Endometrium (tissue), 2 donors: Measurements from ENCODE around the gene HERC3.
A peak's percentile ranks its signal among the peaks of the same experiment; 100 is the strongest.

ENCODE experiments used
- FAIRE-seq: peaks from 2 replicates; lab custom pipeline; 2012; peaks lifted over from hg19 to GRCh38; lab: Jason Lieb, UNC
- donor health status: control.
- donor health status: control.

Gene HERC3

DNA sequence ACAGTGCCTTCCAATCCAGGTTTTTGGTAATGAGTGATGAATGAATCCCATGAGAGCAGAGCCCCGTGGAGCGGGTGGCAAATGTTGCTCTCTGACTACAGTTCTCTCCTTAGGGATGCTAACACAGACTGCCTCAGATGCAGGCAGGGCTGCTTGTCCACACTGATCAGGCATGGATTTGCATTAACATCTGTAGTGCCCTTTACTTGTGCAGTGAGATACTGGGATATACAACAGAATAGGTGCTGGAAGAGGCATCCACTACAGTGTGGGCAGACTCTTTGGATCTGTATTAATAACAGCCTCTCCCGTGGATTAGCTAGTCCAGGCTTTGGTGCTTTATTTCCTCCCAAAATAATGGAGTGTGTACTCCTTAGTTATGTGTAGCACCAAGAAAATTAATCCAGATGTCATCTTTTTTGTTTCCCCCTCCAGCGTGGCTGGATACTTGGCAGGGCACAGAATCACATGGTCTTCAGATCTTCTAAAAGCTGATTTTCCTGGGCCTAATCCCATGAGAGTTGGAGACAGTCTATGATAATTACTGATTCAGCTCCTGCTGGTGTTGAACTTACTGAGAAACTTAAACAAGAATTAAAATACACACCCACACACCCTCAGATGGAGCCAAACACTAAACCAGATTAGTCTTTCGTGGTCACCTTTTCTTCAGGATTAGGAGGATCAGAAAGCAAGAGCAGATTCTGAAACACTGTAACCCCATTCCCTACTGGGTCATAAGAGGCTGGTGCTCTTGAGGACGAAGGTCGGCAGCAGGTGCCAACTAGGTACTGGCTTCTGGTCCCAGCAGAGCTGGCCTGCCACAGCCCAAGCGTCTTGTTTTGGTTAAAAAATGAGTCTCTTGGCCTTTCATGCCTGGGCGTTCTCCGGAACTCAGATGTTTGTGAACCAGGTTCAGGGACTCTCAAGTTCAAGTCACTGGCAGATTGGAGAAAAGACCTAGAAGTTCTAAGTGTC lies 128.5 kb downstream of the HERC3 start:
- FAIRE-seq = peak; percentile 48

DNA sequence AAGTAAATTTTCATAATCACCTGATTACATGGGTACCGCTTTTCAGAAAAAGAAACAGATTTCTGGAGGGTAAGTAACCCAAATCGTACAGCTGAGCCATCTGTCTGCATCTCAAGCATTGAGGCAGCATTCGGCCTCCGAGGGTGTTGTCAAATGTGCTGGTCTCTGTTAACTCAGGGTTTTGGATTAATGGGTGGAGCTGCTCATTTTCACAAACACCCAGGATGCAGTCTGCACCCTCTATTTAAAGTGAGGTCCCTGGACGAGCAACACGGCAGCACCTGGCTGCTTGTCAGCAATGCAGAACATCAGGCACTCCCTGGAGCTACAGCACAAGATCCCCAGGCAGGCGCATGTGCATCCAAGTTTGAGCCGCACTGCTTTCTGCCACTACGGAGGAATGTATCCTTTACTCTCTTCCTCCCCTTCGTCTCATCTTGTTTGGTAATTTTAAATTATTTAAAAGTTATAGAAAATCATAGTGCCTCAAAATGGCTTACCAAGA lies 130.0 kb downstream of the HERC3 start:
- no peak for FAIRE-seq

DNA sequence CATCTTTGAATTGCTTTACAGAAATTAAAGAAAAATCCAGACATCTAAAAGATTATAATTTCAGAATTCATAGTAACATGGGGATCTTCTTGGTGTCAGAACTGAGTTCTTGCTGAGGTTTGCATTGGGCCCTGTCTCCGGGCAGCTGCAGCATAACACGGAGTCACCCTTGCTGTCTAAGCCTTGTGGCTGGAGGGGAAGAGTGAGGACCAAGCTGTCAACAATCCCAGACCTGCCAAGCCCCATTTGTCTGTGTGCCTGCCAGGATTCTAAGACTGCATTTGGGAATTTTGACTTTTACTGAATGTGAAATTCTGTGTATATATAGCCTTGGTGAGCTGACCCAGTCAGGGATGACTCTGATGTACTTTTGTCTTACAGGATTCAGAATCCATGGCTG lies 130.5 kb downstream of the HERC3 start:
- FAIRE-seq = no peak

DNA sequence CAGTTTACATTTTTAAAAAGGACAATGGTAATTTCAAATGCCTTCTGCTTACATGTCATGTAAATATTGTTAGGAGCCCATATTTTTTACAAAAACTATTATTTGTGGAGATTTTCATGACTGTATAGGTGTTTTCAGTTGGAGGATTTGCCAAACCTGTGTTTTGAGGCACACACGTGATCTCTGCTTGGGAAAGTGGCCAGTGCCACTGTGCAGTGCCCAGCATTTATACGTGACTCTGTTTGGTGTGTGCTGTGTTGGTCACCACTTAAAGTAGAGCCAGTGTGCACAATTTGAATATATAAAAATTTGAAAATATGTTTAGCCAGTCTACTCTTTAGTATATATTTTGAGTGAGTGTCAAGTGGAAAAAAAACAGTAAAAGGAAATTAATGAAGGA lies 132.1 kb downstream of the HERC3 start:
- FAIRE-seq = no peak

DNA sequence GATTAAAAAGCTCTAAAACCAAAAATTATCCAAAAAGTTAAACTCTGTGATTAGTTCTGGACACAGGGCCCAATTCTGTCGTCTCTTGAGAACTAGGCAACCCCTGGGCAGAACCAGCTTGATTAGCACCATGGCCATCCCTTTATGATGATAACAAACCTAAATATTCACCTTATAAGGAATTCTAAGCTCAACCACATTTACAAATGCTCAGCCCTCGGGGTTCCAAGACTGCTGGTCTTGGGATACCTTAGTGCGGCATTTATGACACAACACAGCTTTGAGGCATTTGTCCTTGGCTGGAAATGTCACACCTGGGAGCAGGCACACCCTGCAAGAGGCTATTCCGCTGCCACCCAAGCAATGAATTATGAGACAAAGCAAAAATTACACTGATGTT lies 132.9 kb downstream of the HERC3 start:
- no peak for FAIRE-seq

DNA sequence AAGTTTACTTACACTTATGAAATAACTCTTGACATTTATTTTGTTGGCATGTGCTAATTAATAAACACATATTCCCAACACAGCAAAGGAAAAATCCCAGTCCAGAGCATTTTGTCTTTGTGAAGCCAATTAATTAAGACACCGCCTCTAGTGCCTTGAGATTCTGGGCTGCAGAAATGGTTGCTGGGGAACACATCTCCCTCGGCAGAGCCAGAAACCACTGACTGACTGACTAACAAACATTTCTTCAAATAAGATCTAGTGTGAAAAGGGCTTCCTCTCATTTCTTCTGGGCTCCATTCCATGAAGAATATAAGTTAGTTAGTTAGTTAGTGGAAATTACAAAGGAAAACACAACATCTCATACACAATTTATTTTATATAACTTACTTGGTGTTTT lies 133.7 kb downstream of the HERC3 start:
- FAIRE-seq = no peak

DNA sequence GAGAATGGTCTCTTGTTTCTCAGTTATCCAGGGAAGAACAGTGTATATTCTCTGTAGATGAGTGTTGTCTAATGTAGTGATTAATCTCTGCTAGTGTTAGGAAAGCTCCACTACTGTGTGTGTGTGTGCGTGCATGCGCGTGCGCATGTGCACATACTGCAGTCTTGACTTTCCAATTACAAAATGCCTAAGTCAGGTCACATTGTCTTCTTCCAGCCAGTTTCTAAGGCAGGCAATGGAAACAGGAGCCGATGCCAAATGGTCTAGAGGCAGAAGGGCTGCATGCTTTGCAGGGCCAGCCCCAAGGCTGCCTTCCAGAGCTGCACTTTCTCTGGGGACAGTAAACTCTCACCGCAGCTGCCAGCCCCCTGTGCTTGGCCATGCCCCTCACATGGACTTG lies 135.9 kb downstream of the HERC3 start:
- no peak for FAIRE-seq

DNA sequence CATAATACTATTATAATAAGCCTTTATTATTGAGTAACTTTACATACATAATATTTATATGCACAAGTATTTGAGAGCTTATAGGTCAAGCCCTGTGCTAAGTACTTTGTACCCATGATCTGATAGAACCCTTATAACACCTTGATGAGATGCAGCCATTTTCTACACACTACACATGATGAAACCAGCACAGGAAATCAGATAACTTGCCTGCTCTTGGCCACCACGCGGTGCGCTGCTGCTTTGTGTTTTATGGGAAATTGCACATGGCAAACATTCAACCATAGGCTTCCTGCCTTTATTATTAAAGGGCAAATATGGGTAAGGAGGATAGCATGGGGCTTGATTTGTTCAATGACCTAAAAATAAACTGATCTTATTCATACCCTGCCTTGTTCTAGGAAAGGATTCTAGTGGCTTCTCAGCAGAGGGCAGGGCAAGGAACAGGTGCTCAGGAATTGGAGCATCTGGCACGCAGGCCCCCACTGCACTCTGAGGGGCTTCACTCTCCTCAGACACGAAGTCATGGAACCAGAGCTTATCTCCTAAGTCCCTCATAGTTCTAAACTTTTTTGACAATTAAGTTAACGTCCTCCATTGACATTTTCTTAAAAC lies 137.0 kb downstream of the HERC3 start:
- no peak for FAIRE-seq

DNA sequence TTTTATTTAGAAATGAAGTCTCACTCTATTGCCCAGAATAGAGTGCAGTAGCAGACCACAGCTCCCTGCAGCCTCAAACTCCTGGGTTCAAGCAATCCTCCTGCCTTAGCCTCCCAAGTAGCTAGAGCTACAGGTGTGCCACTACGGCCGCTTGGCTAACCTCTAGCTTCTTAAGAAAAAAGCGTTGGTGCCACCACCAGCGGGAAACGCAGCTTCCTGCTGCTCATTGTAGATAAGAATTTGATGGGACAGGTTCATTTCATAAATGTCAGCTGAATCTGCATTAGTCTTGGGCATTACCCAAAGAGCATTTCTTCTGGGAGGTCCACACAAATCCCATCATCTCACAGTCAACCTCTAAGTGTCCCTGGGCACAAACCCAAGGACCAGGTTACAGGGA lies 138.5 kb downstream of the HERC3 start:
- FAIRE-seq = no peak

DNA sequence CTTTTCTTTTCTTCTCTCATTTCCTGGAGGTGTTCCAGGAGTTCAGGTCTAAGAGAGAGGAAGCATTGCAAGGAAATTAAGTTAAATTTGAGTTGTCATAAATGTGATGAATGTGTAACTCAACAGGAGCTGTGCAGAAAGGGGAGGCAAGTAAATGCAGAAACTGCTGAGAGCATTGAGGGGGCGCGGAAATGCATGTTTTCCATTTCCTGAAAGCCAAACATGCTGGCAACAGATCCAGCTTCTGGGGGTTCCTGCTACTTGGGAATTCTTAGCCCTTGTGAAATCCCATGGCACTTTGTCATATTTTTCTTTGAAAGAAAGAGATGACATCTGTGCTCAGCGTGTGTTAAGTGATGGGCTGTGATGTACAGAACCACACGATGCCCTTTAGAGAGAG lies 139.1 kb downstream of the HERC3 start:
- FAIRE-seq = no peak

DNA sequence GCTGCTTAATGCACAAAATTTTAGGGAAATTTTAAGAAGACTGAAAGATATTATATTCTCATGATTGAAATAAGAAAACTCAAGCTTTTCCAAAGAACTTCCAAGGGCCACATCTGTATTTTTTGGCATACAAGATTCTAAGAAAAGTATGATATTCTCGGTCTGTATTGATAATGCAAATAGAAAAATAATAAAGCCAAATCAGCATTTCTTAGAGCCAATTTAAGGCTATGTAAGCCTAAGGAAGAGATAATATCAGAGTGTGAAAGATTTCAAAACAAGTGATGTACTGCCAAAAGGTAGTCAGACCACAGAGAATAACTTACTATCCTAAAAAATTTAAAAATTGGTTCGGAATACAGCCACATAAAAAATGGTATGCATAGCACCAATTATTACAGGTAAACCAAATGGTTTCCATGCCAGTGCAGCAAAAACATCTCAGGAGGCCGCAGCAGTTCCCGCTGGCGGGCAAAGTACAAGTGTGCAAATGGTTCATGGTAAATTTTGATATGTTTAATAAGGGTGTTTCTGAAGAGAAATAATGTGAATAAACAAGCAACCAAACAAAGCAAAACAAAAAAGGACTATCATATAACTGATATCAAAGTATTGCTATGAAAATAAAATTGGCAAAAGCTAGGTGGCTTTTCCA lies 140.6 kb downstream of the HERC3 start:
- no peak for FAIRE-seq

DNA sequence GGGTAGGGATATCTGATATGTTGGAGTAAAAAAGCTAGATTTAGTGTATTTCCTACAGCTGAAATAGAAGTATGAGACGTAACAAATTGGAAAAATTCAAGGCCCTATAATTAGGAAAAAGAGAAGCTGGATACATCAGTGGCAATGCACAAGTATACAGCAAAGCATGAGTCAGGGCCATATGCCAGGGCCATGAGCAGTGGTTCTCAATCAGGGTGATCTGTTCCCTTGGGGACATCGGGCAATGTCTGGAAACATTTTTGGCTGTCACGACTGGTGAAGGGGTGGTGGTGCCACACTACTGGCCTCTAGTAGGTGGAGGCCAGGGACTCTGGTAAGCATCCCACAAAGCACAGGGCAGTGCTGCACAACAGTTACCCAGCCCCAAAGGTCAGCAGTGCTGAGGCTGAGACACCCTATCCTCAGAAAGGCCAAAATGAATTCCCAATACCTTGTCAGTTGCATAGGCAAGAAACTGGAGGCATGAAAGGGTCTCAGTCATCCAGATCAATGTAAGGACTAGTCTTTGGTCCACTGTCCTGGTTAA lies 142.2 kb downstream of the HERC3 start:
- FAIRE-seq = no peak

DNA sequence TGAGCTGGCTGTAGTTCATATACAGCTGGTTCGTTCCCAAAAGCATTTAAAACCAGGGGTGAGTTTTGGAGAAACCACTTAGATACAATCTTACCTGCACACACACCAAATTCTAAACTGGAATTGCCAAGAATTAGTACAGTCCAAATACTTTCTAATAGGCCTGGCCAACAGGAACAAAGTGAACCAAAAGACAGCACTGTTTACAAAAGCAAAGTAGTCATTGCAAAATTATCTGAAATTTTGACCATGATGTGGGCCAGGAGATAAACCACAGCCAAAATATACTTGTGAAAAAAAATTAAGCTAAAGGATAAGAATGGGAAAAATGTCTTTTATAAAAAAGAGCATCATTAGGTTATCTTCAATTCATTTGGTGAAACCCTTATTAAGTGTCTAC lies 143.3 kb downstream of the HERC3 start:
- no peak for FAIRE-seq

DNA sequence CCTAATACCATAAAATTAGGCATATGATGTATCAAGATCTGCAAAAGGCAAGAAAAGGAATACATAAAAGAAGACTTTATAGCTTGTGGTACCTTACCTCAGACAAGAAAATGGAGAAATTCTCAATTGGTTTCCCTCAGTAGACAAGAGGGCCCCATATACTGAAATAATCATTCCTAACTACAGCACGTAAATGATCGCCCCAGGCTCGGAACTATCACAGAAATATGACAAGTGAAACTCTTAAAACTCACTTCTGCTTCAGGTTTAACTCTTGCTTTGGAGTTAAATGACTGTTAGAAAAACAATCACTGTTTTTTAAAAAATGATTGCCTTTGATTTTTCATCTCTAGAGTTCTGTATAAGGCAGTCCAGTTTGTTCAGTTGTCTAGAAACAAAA lies 144.0 kb downstream of the HERC3 start:
- no peak for FAIRE-seq

DNA sequence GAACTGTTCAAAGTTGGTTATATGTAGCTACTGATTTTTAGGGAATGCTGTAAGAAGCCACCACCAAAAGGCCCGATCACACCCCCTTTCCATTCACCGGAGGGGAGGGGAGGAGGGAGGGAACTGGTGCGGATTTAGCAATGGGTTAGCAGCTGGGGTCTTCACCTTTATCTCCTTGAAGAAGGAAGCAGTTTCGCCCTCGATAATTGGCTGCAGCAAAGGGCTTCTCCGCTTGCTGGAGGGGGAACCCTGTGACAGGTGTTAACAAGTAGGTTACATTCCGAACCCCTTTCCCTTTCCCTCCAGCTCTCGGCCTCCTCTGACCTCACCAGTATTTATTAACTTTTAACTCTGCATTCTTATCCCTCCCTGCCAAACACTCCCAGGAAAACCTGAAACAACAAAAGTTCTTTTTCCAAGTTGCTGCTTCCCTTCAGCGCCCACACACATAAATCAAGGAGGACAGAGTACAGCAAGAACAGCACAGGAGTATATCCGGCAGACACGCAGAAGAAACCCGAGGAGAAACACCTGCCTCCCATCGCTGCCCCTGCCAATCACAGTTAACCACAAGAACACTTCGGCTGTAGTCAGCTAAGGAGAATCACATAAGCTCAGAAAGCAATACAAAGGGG lies 145.1 kb downstream of the HERC3 start:
- FAIRE-seq = no peak

DNA sequence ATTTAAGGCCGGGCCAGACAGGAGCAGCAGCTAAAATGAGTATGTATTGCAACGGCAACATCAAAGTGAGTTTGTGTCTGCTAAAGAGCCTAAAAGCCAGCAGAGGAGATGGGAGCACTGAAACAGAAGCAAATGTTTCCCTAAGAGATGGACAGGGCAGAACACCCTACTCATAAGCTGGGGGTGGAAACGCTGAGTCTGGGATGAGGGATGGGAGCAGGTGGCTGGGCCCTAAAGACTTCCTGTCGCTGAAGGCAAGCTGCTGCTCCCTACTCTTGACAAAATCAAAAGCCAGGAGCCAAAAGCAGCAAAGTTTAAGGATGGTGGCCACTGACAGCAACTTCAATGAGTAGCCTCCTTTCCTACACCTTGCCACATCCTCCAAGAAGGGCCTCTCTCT lies 145.9 kb downstream of the HERC3 start:
- no peak for FAIRE-seq

DNA sequence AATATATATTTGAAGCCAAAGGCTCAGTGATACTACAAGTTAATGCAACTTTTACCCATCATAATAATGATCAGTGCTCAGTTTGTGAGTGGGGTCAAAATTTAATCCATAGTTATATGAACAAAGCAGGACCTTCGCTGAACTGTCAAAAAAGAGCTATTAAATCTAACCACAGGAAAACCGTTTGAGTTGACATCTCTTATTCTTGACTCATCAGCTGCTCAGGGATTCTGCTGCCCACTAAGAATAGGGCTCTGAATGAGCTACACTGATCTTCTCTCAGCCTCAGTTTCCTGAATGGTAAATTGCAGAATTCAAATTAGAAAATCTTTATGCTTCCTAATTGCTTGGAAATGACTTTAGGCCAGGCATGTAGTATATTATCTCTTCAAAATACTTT lies 150.3 kb downstream of the HERC3 start:
- FAIRE-seq = no peak

DNA sequence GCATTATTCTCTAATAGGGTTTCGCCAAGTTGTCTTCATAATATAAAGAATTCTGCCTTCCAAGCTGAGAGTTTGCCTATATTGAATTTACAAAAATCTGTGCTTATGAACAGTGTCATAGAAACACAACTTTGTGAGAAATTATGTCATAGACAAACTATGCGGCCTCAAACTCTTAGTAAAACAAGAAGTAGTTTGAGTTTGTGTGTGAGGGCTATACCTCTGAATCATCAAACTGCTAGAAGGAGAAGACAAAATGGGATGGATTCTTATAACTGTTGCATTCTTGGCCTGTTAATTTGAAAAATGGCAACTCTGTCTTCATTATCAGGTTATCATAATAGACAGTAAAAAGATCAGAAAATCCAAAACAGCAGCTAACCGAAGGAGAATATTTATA lies 151.4 kb downstream of the HERC3 start:
- no peak for FAIRE-seq

DNA sequence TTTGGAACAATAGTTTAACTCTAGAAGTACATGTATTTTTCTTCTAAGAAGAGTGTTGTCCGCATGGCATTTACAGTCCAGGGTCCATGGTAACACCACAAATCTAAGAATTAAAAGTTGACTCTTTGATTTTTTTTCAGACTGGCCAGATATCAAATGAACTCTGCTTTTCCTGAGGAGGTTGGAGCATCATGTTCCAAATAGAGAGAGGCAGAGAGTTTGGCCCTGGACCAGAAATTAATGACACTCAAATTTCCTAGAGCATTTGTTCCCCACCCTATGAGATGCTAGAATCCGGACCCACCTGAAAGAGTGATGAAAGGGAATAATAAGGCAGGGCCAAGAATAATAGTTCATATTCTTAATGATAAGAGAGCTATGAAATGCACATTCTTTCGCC lies 152.3 kb downstream of the HERC3 start:
- FAIRE-seq = no peak

DNA sequence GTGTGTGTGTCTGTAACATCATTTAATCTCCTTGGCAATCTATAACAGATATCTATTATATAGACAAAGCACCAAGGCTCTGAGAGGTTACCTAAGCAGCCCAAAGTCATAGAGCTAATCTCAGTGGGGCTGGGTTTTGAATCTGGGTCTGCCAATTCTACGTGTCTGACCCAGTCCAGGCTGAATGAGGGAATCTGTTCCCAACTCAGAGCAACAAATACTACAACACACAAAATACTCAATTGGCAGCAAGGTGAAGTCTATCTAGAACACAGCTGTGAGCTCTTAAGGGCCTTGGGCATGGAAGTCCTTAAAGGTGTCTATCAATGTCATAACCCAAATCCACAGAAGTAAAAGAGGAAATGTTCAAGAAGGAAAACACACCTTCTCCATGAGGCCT lies 152.9 kb downstream of the HERC3 start:
- no peak for FAIRE-seq

DNA sequence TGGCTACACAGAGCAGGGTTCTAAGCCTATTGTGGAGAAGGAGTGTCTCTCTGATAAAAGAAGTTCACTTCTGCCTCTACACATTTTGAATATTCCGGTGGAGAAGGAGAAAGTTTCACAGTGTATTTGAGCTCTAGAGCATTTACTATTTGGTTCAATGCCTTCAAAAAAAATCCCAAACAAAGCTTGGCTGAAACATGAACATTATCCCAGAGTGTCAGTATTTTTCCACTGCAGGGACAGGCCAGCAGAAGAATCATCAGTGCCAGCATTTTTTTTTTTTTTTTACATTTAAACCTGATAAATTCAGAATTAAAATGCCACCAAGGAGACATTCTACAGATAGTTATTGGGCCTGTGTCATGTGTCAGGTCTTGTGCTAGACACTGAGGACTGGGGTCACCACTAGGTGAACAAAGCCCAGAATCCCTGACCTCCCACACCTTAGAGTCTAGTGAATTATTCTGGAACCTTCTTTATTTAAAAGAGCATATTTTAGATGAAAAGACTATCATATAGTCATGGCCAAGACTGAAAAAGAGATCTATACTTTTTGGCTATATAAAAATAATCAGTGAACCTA lies 153.4 kb downstream of the HERC3 start:
- no peak for FAIRE-seq

DNA sequence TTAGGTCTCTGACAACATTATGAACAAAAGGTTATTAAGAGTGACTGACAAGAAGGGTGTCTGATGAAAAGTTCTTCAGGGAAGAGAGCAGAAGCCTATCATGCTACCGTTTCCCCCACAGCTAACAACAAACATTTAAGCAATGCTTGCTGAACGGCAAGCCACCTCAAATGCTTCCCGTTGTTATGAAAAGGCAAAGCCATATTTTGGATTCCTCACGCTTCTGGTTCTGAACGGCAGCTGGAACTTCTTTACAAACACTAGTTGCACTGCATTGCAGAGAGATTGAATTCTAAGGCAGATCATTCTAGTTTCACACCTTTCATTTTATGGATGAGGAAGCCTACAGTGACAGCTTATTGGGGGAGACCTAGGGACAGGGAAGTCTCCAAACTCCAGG lies 153.9 kb downstream of the HERC3 start:
- no peak for FAIRE-seq
